Mesenchymal stem cell (in vitro differentiated cells and primary cell): ENCODE results near the gene SYDE2.
A peak's percentile ranks its signal among the peaks of the same experiment; 100 is the strongest.

ENCODE experiments used
- DNase-seq: peaks from one replicate; pipeline ENCODE4 v3.0.0-alpha.2; 2013
- H2AFZ ChIP-seq: one replicate; pipeline ENCODE4 v1.6.1; 2013; ENCODE audit warnings: low read depth, mild to moderate bottlenecking, control low read depth, inconsistent platforms, low read length, moderate library complexity
- H2AK5ac ChIP-seq: 2 replicates; pipeline ENCODE4 v1.6.1; 2013; ENCODE audit warnings: low read length, moderate library complexity, mild to moderate bottlenecking, inconsistent platforms; ENCODE audit not compliant: severe bottlenecking
- H2BK120ac ChIP-seq: one replicate; pipeline ENCODE4 v1.6.1; 2013; ENCODE audit warnings: low read depth, mild to moderate bottlenecking, inconsistent platforms, low read length, moderate library complexity
- H2BK12ac ChIP-seq, 2 experiments: one replicate each; pipeline ENCODE4 v1.6.1; 2013; ENCODE audit warnings: inconsistent platforms in 2 of 2, low read length in 2 of 2, mild to moderate bottlenecking in 2 of 2, moderate library complexity in 2 of 2, control low read depth in 1 of 2
- H2BK15ac ChIP-seq: one replicate; pipeline ENCODE4 v1.6.1; 2013; ENCODE audit warnings: mild to moderate bottlenecking, low read depth, inconsistent platforms; ENCODE audit not compliant: poor library complexity, severe bottlenecking
- H2BK5ac ChIP-seq: 2 replicates; pipeline ENCODE4 v1.6.1; 2013; ENCODE audit warnings: low read depth, mild to moderate bottlenecking, low read length, control low read depth, inconsistent platforms; ENCODE audit not compliant: poor library complexity, severe bottlenecking
- H3K14ac ChIP-seq, 2 experiments: one replicate each; pipeline ENCODE4 v1.6.1; 2013; ENCODE audit warnings: inconsistent platforms in 2 of 2, low read length in 2 of 2, control low read depth in 1 of 2, mild to moderate bottlenecking in 1 of 2, moderate library complexity in 1 of 2
- H3K18ac ChIP-seq, 2 experiments: one replicate each; pipeline ENCODE4 v1.6.1; 2013; ENCODE audit warnings: inconsistent platforms in 2 of 2, low read length in 2 of 2, control low read depth in 1 of 2, low read depth in 1 of 2, mild to moderate bottlenecking in 1 of 2
- H3K23ac ChIP-seq, 2 experiments: one replicate each; pipeline ENCODE4 v1.6.1; 2013; ENCODE audit warnings: inconsistent platforms in 2 of 2, low read length in 2 of 2, mild to moderate bottlenecking in 2 of 2, moderate library complexity in 2 of 2, control low read depth in 1 of 2
- H3K27ac ChIP-seq: 2 replicates; pipeline ENCODE4 v1.5.1; 2013; ENCODE audit warnings: mild to moderate bottlenecking, moderate library complexity, low read length, control low read depth, inconsistent platforms; ENCODE audit not compliant: poor library complexity, severe bottlenecking
- H3K27me3 ChIP-seq, 2 experiments: 2 replicates each; pipeline versions ENCODE4 v1.6.1 to v1.7.0; 2013; ENCODE audit warnings: low read length in 2 of 2, mild to moderate bottlenecking in 2 of 2, moderate library complexity in 2 of 2, control low read depth in 1 of 2, inconsistent platforms in 1 of 2; ENCODE audit not compliant: control insufficient read depth in 1 of 2, insufficient read depth in 1 of 2
- H3K36me3 ChIP-seq, 2 experiments: 2 replicates each; pipeline versions ENCODE4 v1.6.1 to v1.7.0; 2013; ENCODE audit warnings: low read length in 2 of 2, control low read depth in 1 of 2, inconsistent platforms in 1 of 2, low read depth in 1 of 2, mild to moderate bottlenecking in 1 of 2; ENCODE audit not compliant: insufficient read depth in 2 of 2, control insufficient read depth in 1 of 2
- H3K4ac ChIP-seq, 2 experiments: one replicate each; pipeline ENCODE4 v1.6.1; 2013; ENCODE audit warnings: inconsistent platforms in 2 of 2, low read length in 2 of 2, mild to moderate bottlenecking in 2 of 2, moderate library complexity in 2 of 2, control low read depth in 1 of 2, low read depth in 1 of 2
- H3K4me1 ChIP-seq: 2 replicates; pipeline ENCODE4 v1.6.1; 2013; ENCODE audit warnings: low read depth, low read length, control low read depth; ENCODE audit not compliant: control insufficient read depth, insufficient read depth
- H3K4me2 ChIP-seq: 2 replicates; pipeline ENCODE4 v1.6.1; 2013; ENCODE audit warnings: low read length, mild to moderate bottlenecking, inconsistent platforms; ENCODE audit not compliant: poor library complexity, severe bottlenecking
- H3K4me3 ChIP-seq, 2 experiments: 2 replicates each; pipeline versions ENCODE4 v1.5.1 to v1.7.0; 2013; ENCODE audit warnings: low read length in 2 of 2, mild to moderate bottlenecking in 2 of 2, control low read depth in 1 of 2, low read depth in 1 of 2; ENCODE audit not compliant: insufficient read depth in 1 of 2
- H3K79me1 ChIP-seq: replicated peaks from 2 replicates; pipeline ENCODE4 v1.6.1; 2013; ENCODE audit warnings: mild to moderate bottlenecking, control low read depth, low read length, inconsistent platforms; ENCODE audit not compliant: poor library complexity, severe bottlenecking
- H3K9ac ChIP-seq: 2 replicates; pipeline ENCODE4 v1.7.0; 2013; ENCODE audit warnings: mild to moderate bottlenecking, low read length, moderate library complexity
- H3K9me3 ChIP-seq: 2 replicates; pipeline ENCODE4 v1.7.0; 2013; ENCODE audit warnings: mild to moderate bottlenecking, low read length; ENCODE audit not compliant: control insufficient read depth
- H4K8ac ChIP-seq: one replicate; pipeline ENCODE4 v1.6.1; 2013; ENCODE audit warnings: inconsistent platforms, mild to moderate bottlenecking, low read length, moderate library complexity
- H4K91ac ChIP-seq: one replicate; pipeline ENCODE4 v1.6.1; 2013; ENCODE audit warnings: mild to moderate bottlenecking, low read length, inconsistent platforms
- WGBS: methylation state at CpG from one replicate; pipeline ENCODE4 v1.1.7; 2013; ENCODE audit warnings: mixed read lengths; 5-methylcytosine and 5-hydroxymethylcytosine counted together

SYDE2 gene

DNA sequence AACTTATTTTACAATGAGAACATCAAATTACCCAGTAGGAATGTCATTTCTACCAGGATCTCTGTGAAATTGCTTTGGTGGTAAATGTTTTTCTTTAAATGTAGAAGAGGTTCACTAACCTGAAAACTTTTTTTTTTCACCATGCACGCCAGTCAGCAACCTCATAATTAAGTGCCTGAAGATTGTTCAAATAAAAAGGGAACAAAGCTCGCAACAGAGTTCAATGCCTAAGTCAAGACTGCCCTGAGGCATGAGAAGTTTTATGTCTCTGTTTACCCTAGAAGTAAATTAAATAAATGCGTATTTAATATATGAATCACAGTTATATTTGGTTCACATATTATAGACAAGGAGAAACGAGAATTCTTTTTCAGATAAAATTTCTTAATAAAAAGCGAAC is 13.8 kb upstream of the SYDE2 start:
- H4K8ac ChIP-seq = no peak overlapping the region
- no peaks in the 10 kb centered on the region for H3K36me3 ChIP-seq
- H2BK15ac ChIP-seq = no peak overlapping the region
- no peaks in the 10 kb centered on the region for H3K4me1 ChIP-seq
- H3K23ac ChIP-seq = no peak overlapping the region
- no peak overlapping the region for H2BK12ac ChIP-seq
- H3K9me3 ChIP-seq = no peaks in the 10 kb centered on the region
- H3K4me3 ChIP-seq = no peak overlapping the region
- H4K91ac ChIP-seq = no peak overlapping the region
- 100% methylated on average over 2 of the region's 5 CpGs for WGBS
- no peak overlapping the region for H3K4me2 ChIP-seq
- H3K27me3 ChIP-seq = peaks cover 0 to 11% of the 10 kb centered on the region in 2 experiments
- no peak overlapping the region for H2BK5ac ChIP-seq
- no peaks in the 10 kb centered on the region for H3K79me1 ChIP-seq
- no peak overlapping the region for H3K18ac ChIP-seq
- H3K4ac ChIP-seq = no peak overlapping the region
- no peak overlapping the region for H3K14ac ChIP-seq
- H3K27ac ChIP-seq = no peak overlapping the region
- DNase-seq = no peak
- H2AK5ac ChIP-seq = no peak overlapping the region
- H3K9ac ChIP-seq = no peak overlapping the region
- no peak overlapping the region for H2BK120ac ChIP-seq
- H2AFZ ChIP-seq = no peak overlapping the region

DNA sequence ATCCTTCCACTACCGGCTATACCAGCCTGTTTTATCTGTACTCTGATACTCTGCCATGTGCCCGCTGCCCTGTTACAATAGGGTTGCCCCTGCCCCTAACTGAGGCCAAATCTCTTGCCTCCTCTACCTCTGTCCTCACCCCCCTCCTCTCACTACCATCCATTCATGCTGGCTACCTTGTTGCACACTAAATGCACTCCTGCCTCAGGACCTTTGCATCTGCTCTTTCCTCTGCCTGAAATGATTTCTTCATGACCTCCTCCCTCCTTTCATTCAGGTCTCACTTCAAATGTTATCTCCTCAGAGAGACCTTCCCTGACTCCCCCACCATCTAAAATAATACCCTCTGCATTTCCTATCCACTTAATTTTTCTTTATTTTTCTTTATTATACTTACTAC is 7.7 kb upstream of the SYDE2 start:
- no peak overlapping the region for H3K14ac ChIP-seq
- H2BK12ac ChIP-seq = no peak overlapping the region
- no peak overlapping the region for H2BK15ac ChIP-seq
- no peaks in the 10 kb centered on the region for H3K79me1 ChIP-seq
- no peaks in the 10 kb centered on the region for H3K4me1 ChIP-seq
- H3K27ac ChIP-seq = no peak overlapping the region
- 94% methylated on average over 2 of the region's 2 CpGs for WGBS
- no peak overlapping the region for H2BK5ac ChIP-seq
- H3K4ac ChIP-seq = no peak overlapping the region
- no peak overlapping the region for H2AFZ ChIP-seq
- H4K91ac ChIP-seq = no peak overlapping the region
- no peak overlapping the region for H3K18ac ChIP-seq
- H3K36me3 ChIP-seq = no peaks in the 10 kb centered on the region
- H3K23ac ChIP-seq = no peak overlapping the region
- no peaks in the 10 kb centered on the region for H3K9me3 ChIP-seq
- no peak overlapping the region for H3K9ac ChIP-seq
- H2BK120ac ChIP-seq = no peak overlapping the region
- DNase-seq = no peak
- no peak overlapping the region for H2AK5ac ChIP-seq
- H3K4me2 ChIP-seq = no peak overlapping the region
- H3K27me3 ChIP-seq = peaks cover 7 to 12% of the 10 kb centered on the region in 2 experiments
- no peak overlapping the region for H3K4me3 ChIP-seq
- H4K8ac ChIP-seq = no peak overlapping the region

DNA sequence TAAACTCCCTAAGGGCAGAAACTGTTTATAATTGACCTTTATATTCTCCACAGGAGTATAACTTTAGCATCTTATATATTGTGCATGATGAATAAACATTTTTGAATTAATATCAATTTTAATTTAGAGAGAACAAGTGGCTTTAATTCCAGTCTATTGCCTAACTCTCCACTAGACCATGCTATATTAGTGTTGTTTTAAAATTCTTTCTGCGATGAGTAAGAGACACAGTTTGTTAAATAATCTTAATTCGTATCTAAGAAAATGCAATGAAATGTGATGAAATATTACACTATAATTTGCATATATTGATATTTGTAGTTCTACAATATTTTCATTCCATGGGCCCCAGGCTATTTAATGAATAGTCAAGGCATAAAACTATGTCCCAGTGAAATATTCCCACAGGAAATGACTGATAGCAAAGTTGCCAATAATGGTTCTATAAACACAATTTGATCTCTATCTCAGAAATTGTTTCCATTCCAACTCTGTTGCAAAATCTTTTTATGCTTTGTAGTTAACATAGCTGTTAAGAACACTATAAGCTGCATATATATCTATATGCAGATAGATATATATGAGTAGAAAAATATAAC is 2.9 kb upstream of the SYDE2 start:
- Histone ChIP-seq H2AK5ac (no peak overlapping the region), H4K91ac (no peak overlapping the region), H3K9me3 (no peaks in the 10 kb centered on the region), H3K27me3 (peaks cover 5 to 12% of the 10 kb centered on the region in 2 experiments), H3K18ac (no peak overlapping the region), H3K23ac (no peak overlapping the region), H3K79me1 (no peaks in the 10 kb centered on the region), H2BK5ac (no peak overlapping the region), H3K4me3 (no peak overlapping the region), H3K4me2 (no peak overlapping the region), H3K27ac (no peak overlapping the region), H2BK12ac (no peak overlapping the region), H3K36me3 (no peaks in the 10 kb centered on the region), H3K14ac (no peak overlapping the region), H2BK120ac (no peak overlapping the region), H3K4me1 (peaks cover 11% of the 10 kb centered on the region), H3K9ac (no peak overlapping the region), H2AFZ (no peak overlapping the region), H2BK15ac (no peak overlapping the region), H3K4ac (no peak overlapping the region), H4K8ac (no peak overlapping the region)
- peak; percentile 36 for DNase-seq
- no CpG with 5 or more reads among the region's 2 CpGs for WGBS

DNA sequence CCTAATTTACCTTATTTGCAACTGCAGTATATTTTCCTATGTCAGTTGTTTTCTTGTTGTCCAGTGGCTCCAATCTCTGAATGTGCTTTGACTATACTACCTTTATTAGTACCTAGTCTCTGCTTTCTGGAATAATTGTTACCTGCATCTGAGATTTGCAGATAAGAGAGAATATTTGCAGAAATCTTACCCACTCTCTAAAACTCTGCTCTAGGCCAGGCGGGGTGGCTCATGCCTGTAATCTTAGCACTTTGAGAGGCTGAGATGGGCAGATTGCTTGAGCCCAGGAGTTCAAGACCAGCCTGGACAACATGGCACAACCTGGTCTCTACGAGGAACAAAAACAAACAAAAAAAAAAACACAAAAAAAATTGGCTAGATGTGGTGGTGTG is 2.0 kb upstream of the SYDE2 start:
- Histone ChIP-seq H3K4ac (peak overlapping the region in 1 of 2 experiments; percentile 73), H3K18ac (no peak overlapping the region)

More for the DNA sequence above, 2.0 kb upstream of the SYDE2 start:
- peaks cover 11% of the 10 kb centered on the region for H3K4me1 ChIP-seq
- no peak for DNase-seq
- H2AK5ac ChIP-seq = peak overlapping the region; percentile 2
- no peak overlapping the region for H3K23ac ChIP-seq
- H3K27me3 ChIP-seq = peaks cover 0 to 5% of the 10 kb centered on the region in 2 experiments
- no peak overlapping the region for H3K4me3 ChIP-seq
- no peak overlapping the region for H4K91ac ChIP-seq
- no peak overlapping the region for H2BK15ac ChIP-seq
- H3K79me1 ChIP-seq = no peaks in the 10 kb centered on the region
- no peak overlapping the region for H4K8ac ChIP-seq
- H2AFZ ChIP-seq = no peak overlapping the region
- H3K14ac ChIP-seq = no peak overlapping the region
- no peak overlapping the region for H2BK5ac ChIP-seq
- H3K9ac ChIP-seq = no peak overlapping the region
- H3K4me2 ChIP-seq = no peak overlapping the region
- H2BK12ac ChIP-seq = no peak overlapping the region
- H2BK120ac ChIP-seq = no peak overlapping the region
- H3K36me3 ChIP-seq = no peaks in the 10 kb centered on the region
- H3K9me3 ChIP-seq = no peaks in the 10 kb centered on the region
- WGBS = no CpG with 5 or more reads among the region's 2 CpGs
- H3K27ac ChIP-seq = no peak overlapping the region
